ENCODE results near the gene SPSB4. TPM values are rescaled to one million over a fixed set of nuclear protein-coding genes. Genes with fewer than 3 reads are reported as not detected.

The SPSB4 gene
- total RNA-seq, 1 experiment from 2014 or later = 0.05 TPM

DNA sequence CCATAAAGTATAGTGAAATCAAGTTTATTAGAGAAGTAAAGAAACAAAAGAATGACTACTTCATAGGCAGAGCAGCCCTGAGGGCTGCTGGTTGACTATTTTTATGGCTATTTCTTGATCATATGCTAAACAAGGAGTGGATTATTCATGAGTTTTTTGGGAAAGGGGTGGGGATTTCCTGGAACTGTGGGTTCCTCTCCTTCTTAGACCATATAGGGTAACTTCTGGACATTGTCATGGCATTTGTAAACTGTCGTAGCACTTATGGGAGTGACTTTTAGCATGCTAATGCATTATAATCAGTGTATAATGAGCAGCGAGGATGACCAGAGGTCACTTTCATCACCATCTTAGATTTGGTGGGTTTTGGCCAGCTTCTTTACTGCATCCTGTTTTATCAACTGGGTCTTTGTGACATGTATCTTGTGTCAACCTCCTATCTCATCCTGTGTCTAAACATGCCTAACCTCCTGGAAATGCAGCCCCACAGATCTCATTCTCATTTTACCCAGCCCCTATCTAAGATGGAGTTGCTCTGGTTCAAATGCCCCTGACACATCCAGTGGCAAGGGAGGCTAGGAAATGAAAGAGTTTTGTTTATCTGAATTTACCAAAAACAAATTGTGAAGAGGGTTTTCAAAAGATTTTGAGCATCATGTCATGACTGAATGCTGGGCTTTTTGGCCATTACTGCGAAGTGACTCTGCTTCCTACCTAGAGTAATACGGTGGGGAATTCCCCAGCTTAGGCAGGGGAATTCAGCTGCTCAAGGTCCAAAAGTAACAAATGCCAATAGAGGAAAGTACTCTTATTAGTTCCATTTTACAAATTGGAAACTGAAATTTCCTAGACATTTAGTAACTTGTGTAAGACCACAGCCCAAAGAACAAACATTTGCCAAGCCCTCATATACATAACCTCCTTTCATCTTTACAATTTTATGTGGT is 6.2 kb upstream of the SPSB4 start:
- DNase-seq (ENCODE audit: low read depth in 1 of 2, low spot score in 2 of 2) = no peak
- Histone ChIP-seq H3K4me1 (replicated peaks) (no peaks in the 10 kb centered on the region), H3K36me3 (no peaks in the 10 kb centered on the region), H3K9me3 (replicated peaks) (no peaks in the 10 kb centered on the region), H3K27me3 (replicated peaks) (peaks cover 5% of the 10 kb centered on the region), H3K27ac (no peak overlapping the region), H3K4me3 (no peak overlapping the region)

DNA sequence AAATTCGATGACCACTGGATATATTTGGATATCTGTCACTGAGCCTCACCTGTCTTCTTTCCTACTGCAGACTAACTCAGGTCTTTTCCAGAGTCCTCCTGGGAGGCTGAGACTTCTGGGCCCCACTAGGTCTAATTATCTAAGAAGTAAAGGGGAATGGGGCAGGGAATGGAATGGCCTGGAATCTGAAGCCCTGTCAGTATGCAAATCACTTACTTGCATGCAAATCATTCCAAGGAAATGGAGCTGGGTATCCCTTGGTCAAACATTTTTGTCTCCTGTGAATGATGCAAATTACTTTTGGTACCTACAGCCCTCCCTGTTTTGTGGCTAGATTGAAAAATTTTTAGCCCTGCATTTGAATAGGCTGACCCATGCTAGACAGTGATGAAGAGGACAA is 5.3 kb upstream of the SPSB4 start:
- DNase-seq (ENCODE audit: low read depth in 1 of 2, low spot score in 2 of 2) = no peak
- Histone ChIP-seq H3K27ac (no peak overlapping the region), H3K27me3 (replicated peaks) (peaks cover 14% of the 10 kb centered on the region), H3K9me3 (replicated peaks) (no peaks in the 10 kb centered on the region), H3K4me1 (replicated peaks) (peaks cover 2% of the 10 kb centered on the region), H3K36me3 (no peaks in the 10 kb centered on the region), H3K4me3 (no peak overlapping the region)

DNA sequence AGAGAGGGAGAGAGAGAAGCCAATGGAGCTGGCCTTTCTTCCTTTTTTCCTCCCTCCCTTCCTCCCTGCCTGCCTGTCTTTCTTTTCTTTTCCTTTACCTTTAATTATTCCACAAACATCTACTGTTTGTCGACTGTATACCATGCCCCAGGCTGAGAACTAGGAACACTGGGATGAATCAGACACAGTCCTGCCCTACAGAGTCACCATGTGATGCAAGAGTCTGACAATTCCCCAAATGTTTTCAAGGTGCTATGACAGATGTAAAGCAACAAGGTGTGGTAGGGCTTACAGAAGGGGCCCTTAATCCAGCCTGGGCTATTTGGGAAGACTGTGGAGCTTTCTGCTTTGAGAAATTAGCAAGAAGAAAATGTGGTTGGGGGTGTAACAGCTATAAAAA is 4.0 kb upstream of the SPSB4 start:
- peaks cover 27% of the 10 kb centered on the region for H3K27me3 ChIP-seq (replicated peaks)
- H3K4me3 ChIP-seq = no peak overlapping the region
- no peak for DNase-seq (ENCODE audit: low read depth in 1 of 2, low spot score in 2 of 2)
- H3K36me3 ChIP-seq = no peaks in the 10 kb centered on the region
- no peaks in the 10 kb centered on the region for H3K9me3 ChIP-seq (replicated peaks)
- H3K27ac ChIP-seq = no peak overlapping the region
- H3K4me1 ChIP-seq (replicated peaks) = peaks cover 13% of the 10 kb centered on the region

DNA sequence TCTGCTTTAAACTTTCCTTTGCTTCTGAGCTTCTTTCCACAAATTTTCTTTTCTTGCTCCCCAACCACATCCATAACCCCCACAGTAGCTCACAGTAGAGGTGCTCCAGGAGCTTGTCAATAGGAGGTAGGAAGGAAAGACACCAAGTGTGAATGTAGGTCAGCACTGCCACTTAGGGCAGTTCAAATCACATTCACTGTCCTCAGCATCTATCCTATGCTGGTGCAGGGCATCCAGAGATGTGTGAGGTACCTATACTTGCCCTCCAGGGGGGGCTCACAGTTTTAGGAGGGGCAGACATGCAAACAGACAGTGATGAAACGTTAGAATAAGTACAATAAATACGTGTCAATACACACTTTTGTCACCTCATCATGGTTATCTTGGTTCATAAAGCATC is 1.5 kb upstream of the SPSB4 start:
- Histone ChIP-seq H3K9me3 (replicated peaks) (no peaks in the 10 kb centered on the region), H3K36me3 (no peaks in the 10 kb centered on the region), H3K4me1 (replicated peaks) (peaks cover 13% of the 10 kb centered on the region), H3K27ac (no peak overlapping the region), H3K27me3 (replicated peaks) (peaks cover 48% of the 10 kb centered on the region), H3K4me3 (no peak overlapping the region)
- no peak for DNase-seq (ENCODE audit: low read depth in 1 of 2, low spot score in 2 of 2)

DNA sequence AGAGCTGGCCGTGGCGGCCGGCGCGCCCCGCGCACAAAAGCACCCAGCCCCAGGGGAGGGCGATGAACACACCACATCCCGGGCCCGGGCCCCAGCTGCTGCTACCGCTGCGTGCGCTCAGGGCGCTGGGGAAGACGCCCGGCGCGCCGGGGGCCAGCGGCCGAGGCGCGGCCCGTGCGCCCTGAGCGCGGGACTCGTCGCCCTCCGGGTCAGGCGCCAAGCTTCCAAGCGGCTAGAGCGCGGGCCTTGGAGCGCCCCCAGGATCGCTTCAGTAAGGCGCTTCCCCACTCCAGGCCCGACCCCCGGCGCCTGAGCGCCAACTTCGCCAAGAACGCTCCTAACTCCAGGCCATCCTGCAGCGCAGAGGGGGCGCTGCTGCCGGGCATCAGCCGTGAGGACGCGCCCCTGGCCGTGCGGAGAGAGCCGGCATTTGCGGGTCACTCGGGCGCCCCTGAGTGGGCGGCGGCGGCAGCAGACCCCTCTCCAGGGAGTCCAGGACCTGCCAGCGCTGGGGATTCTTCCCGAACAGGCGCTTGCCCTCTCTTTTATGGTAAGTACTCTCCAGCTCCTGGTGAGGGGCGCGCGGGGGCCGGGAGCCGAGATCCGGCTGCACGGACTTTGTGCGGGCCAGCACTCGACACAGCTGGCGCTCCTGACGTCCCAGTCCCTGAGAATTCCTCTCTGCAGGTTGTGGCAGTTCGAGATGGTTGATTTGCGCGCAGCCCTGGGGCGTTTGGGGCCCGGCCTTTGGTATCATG is 475 bp downstream of the SPSB4 start:
- Histone ChIP-seq H3K4me3 (peak overlapping the region; percentile 23), H3K27me3 (replicated peaks) (peaks cover 48% of the 10 kb centered on the region), H3K9me3 (replicated peaks) (no peaks in the 10 kb centered on the region), H3K4me1 (replicated peaks) (peaks cover 13% of the 10 kb centered on the region), H3K27ac (no peak overlapping the region), H3K36me3 (no peaks in the 10 kb centered on the region)
- peak in 1 of 2 experiments; percentile 35 for DNase-seq (ENCODE audit: low read depth in 1 of 2, low spot score in 2 of 2)

DNA sequence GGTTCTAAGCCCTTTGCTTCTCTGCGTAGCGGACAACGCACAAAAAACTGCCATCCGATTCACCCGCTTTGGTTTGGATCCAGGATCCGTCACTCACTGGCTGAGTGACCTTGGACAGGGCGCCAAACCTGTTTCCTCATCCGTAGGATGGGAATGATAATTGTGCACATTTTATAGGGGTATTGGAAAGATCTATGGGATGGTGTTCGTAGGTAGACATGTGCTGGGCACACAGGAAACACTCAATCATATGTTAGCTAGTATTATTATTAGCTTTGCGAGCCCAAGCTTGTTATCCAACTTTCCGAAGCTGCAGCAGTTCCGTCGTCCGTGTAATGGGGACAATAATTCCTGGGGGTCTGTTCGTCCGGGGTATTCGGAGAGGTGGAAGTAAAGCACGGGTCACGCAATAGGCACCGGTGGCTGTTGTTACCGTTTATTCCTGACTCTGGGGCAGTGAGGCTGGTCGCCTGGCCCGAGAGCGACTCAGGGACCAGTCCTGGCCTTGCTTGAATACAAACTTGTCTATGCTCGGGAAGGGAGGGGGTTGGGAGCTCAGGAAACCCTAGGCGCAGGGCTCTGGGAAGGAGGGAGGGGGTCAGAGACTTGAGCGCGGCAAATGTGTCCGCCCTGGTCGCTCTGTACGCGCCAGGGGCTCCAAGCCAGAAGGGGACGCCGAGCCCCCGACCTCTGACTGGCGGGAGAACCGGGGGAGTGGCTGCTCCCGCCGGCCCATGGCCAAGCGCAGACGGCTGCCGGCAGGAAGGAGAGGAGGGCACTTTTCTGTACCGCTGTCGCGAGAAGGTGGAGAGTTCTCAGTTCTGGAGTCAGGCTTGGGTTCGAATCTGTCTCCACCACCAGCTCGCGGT is 1.3 kb downstream of the SPSB4 start:
- Histone ChIP-seq H3K27me3 (replicated peaks) (peaks cover 51% of the 10 kb centered on the region), H3K36me3 (no peaks in the 10 kb centered on the region), H3K4me1 (replicated peaks) (peaks cover 13% of the 10 kb centered on the region), H3K4me3 (no peak overlapping the region; the same call in 1 of the 2 replicates), H3K9me3 (replicated peaks) (no peaks in the 10 kb centered on the region), H3K27ac (no peak overlapping the region)
- no peak for DNase-seq (ENCODE audit: low read depth in 1 of 2, low spot score in 2 of 2)

DNA sequence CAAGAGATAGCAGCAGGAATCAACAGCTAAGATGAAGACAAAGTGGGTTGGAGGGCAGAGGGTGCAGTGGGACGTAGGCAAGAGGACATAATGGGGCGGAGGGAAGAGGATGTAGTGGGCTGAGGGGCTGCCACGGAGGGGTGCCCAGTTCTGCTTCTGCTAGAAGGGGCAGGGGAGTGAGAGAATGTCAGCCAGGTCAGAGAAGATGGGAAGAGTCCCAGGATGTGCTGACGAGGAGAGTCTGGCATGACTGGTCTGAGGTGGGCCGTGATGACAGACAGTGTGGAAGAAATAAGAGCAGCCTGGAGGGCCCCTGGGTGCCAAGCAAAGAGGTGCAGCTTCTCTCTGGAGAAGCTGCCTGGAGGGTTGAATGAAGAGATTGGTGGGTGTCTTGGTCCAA is 4.0 kb downstream of the SPSB4 start:
- no peak for DNase-seq (ENCODE audit: low read depth in 1 of 2, low spot score in 2 of 2)
- peaks cover 44% of the 10 kb centered on the region for H3K27me3 ChIP-seq (replicated peaks)
- H3K36me3 ChIP-seq = no peaks in the 10 kb centered on the region
- peaks cover 13% of the 10 kb centered on the region for H3K4me1 ChIP-seq (replicated peaks)
- no peak overlapping the region for H3K27ac ChIP-seq
- no peaks in the 10 kb centered on the region for H3K9me3 ChIP-seq (replicated peaks)
- H3K4me3 ChIP-seq = no peak overlapping the region

DNA sequence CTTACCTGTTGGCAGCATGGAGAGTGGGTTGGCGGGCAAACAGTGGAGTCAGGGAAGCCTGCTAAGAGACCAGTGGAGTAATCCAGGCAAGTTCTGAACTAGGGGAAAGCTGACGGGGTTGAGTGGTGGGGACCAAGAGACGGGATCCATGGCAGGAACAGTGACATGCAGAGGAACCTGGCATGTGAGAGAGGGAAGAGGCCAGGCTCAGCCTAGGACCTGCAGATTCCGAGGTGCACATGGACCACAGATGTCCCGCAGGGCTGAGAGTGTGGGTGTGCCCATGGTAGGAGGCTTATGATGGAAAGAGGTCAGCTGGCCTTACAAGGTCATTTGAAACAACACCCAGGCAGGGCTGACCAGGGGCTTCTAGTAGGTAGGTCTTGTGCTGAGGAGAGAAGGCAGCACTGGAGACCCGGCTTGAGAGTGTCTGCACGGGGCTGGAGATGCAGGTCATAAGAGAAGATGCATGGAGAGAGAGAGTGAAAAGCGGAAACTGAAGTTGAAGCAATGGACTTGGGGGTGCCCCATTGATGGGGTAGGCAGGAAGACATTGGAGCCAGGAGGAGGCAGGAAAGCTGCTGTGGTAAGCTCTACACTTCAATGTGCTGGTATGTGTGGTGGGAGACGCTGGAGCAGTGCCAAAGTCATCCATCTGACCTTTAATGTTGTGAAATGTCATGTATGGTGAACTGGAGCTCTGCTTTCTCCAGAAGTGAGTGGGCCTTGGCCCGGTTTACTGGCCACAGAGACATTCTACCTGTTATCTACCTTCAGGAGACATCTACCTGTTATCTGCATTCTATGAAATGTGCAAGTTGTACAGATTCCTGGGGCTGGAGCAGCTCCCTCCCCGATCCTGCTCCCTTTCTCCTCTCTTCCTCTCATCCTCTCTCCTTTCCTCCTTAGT is 4.6 kb downstream of the SPSB4 start:
- no peaks in the 10 kb centered on the region for H3K36me3 ChIP-seq
- no peak overlapping the region for H3K4me3 ChIP-seq
- DNase-seq (ENCODE audit: low read depth in 1 of 2, low spot score in 2 of 2) = no peak
- H3K4me1 ChIP-seq (replicated peaks) = peaks cover 12% of the 10 kb centered on the region
- H3K9me3 ChIP-seq (replicated peaks) = no peaks in the 10 kb centered on the region
- H3K27ac ChIP-seq = no peak overlapping the region
- H3K27me3 ChIP-seq (replicated peaks) = peaks cover 38% of the 10 kb centered on the region

DNA sequence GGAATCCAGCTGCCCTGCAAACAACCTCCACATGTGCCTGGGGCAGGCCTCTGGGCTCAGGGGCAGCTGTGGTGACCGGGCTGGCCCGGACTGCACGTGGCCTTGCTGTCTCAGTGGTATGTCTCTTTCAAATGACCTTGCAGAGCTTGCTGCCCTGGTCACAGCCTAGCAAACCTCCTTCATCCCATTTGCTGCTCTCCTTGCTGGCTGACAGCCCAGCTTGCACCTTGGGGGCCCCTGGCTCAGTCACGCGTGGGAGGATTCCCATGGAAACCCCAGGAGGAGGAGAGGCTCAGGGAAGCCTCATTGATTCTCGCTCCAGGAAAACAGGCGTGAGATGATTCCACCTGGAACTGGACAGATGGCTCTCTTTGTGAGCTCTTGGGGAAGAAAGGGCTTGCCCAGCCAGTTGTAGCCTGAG is 5.6 kb downstream of the SPSB4 start:
- Histone ChIP-seq H3K4me3 (no peak overlapping the region), H3K4me1 (replicated peaks) (peaks cover 2% of the 10 kb centered on the region), H3K27me3 (replicated peaks) (peaks cover 28% of the 10 kb centered on the region), H3K9me3 (replicated peaks) (no peaks in the 10 kb centered on the region), H3K27ac (no peak overlapping the region), H3K36me3 (no peaks in the 10 kb centered on the region)
- DNase-seq (ENCODE audit: low read depth in 1 of 2, low spot score in 2 of 2) = no peak

DNA sequence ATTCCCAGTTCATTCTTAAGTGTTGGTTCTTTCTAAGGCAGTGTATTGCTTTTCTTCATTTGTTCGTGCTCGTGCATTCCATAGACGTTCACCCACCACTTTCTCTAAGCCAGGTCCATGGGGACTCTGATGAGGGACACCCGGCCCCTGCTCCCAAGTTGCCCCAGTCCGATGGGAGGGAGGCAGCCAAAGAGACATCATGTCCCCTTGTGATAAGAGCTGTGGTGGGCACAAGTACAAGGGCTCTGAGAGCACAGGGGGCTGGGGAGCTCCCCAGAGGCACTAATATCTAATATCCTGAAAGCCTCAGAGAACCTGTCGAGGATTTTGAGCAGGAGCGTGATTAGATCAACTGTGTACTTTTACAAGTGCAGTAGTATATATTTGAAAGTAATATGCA is 6.3 kb downstream of the SPSB4 start:
- peaks cover 21% of the 10 kb centered on the region for H3K27me3 ChIP-seq (replicated peaks)
- no peaks in the 10 kb centered on the region for H3K36me3 ChIP-seq
- no peak for DNase-seq (ENCODE audit: low read depth in 1 of 2, low spot score in 2 of 2)
- no peaks in the 10 kb centered on the region for H3K4me1 ChIP-seq (replicated peaks)
- H3K9me3 ChIP-seq (replicated peaks) = no peaks in the 10 kb centered on the region
- H3K4me3 ChIP-seq = no peak overlapping the region
- H3K27ac ChIP-seq = no peak overlapping the region

DNA sequence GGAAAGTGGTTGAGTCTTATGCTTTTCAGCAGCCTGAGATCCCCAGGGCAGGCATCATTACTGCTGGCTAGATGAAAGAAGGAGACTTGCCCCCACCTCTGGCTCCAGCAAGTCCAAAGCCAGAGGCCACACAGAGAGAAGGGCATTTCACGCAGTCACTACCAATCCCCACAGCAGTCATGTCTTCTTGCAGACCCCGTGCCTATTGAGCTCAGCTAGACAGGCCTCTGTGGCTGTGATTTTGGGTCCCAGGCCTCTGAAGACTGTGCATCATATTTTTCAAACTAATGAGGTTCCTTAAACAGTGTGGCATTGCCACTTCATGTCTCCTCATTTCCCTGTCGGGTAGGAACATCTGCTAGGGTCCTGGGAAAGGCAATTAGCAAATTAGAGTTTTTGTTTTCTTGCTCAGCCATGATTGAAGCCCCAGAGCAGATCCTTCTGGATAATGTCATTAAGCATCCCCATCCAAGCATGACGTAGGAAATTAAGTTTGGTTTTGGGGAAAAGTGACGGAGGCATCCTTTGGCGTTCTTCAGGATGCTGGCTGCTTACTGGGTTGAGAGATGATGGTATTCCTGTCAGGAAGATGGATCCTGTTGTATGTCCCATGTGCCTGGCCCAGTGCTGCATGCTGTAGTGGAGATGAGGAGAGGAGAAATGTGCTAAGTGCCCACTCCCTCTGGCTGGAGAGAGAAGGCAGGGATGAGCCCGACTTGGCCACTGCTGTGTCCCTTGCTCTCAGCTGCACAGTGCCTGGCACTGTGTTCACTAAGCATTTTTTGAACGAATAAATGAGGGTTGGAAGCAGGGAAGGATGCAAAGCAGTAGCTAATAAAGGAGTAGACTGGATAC is 7.0 kb downstream of the SPSB4 start:
- Histone ChIP-seq H3K4me3 (no peak overlapping the region), H3K9me3 (replicated peaks) (no peaks in the 10 kb centered on the region), H3K36me3 (no peaks in the 10 kb centered on the region), H3K27ac (no peak overlapping the region), H3K4me1 (replicated peaks) (no peaks in the 10 kb centered on the region), H3K27me3 (replicated peaks) (peaks cover 16% of the 10 kb centered on the region; the same call in 1 of the 2 replicates)
- DNase-seq (ENCODE audit: low read depth in 1 of 2, low spot score in 2 of 2) = no peak

DNA sequence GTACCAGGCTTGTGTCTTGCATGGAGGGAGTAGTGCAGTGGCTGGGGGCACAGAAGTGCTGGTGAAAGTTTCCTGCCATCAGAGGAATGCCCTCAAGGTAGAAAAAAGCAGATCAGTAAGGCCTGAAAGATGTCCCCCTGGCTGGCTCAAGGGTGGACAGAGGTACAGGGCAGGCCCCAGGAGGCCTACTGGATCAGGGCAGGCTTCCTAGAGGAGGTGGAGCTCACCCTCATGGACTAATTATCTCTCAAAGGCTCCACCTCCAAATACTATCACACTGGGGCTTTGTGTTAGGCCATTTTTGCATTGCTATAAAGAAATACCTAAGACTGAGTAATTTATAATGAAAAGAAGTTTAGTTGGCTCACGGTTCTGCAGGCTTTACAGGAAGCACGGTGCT is 7.8 kb downstream of the SPSB4 start:
- H3K27me3 ChIP-seq (replicated peaks) = peaks cover 8% of the 10 kb centered on the region
- no peaks in the 10 kb centered on the region for H3K36me3 ChIP-seq
- H3K27ac ChIP-seq = no peak overlapping the region
- DNase-seq (ENCODE audit: low read depth in 1 of 2, low spot score in 2 of 2) = no peak
- H3K4me3 ChIP-seq = no peak overlapping the region
- H3K4me1 ChIP-seq (replicated peaks) = no peaks in the 10 kb centered on the region
- H3K9me3 ChIP-seq (replicated peaks) = no peaks in the 10 kb centered on the region
